HG03025 (cell line): ENCODE measurements around the gene ESYT3.
"Not testable (repeated sequence)": the region's sequence is repeated elsewhere in the genome, so short reads cannot be mapped to it uniquely, and the experiment has no call there.

Source experiments
- ATAC-seq: cut with Tn5 transposase; IDR thresholded peaks from one replicate; pipeline ENCODE4 v1.9.1; 2021; ENCODE audit warnings: mild to moderate bottlenecking, moderate library complexity; ENCODE audit not compliant: unreplicated experiment, low FRiP score

The ESYT3 gene

DNA sequence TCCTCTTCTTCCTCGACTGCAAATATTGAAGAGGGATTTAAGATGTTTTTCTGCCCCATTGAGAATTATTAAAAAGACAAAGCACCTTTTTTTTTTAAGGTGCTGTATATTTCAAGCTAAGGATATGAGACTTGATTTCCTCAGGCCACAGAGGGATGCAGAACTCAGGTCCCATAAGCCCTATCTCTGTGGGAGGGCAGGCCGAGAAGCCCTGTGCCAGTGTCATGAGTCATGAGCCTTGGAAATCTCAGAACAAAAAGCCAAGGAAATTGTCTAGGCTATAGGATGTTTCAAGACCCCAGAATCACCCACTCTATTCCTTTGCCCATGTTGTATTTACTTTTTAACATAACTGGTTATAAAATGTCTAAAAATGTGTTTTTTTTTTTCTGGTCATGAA, 7.3 kb downstream of the ESYT3 start:
- ATAC-seq: no peak

DNA sequence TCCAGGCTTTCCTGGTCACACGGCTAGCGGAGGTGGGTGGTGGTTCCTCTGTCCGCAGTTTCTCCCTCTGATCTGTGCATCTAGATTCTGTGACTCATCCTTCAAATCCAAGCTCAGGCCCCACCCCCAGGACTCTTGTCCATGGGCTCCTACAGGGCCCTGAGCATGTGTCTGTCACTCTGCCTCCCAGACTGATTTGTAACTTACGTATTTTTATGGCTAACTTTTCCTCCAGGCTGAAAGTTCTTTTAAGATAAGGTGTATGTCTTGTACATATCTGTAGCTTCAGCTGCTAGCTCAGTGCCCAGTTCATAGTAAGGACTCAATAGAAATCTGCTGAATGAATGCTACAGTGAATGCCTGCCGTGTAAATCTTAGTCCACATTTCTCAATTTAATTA, 8.0 kb downstream of the ESYT3 start:
- no peak for ATAC-seq

DNA sequence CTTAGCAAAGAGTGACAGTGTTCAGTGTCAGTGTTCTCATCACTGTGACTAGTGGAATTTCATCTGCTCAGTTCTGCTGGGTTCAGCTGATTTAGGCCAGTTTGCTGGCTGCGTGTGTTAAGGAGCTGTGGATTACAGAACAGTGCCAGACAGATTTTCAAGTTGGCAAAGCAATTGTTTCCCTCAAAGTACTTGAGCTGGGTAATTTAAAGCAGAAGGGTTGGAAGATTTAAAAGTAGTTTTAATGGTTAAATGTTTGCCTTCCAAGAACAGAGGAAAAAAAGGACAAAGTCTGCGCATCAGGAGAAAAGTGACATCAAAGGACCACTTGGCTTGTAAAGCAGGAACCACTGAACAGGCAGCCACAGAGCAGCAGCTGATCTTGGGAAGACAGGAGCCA, 8.7 kb downstream of the ESYT3 start:
- ATAC-seq: no peak

DNA sequence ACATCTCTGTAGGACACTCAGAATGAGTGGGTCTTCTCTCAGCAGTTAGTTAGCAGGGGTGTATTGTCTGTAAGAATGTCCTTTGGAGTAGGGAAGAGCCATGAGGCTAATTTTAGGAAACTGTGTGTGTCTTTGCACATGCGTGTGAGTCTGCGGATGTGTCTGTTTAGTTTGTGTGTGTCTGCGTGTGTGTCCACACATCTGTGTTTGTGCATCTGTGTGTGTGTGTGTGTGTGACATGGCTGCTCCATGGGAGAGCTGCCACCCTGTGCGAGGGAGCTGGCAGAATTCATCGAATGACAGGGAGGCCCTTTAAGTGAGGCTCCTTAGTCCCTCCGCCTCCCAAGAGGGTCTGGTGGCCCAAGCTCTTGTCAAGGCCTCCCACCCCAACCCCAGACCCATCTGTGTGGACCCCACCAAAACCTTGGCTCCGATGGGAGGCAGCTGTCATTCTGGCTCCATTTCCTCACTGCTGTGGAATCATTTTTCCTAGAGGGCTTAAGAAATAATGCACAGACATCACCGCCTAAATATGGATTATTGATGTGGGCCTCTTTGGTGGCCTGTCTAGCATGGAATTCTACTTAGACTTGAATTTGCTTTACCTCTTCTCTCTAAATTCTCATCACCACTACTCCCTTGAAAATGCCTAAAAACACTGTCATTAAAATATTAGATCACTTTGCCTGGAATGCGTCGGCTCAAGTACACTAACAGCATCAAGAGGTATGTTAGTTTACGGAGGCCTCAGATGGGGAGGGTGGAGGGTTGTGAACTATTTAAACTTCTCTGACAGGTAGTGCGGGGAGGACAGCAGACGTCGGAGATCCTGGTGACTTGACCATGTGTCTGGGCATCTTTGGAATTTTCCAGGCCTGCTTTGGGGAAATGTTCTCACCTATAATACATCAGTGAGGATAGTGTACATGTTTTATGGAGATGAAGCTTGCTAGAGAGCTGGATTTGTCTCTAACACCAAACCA, 9.4 kb downstream of the ESYT3 start:
- ATAC-seq: no peak

DNA sequence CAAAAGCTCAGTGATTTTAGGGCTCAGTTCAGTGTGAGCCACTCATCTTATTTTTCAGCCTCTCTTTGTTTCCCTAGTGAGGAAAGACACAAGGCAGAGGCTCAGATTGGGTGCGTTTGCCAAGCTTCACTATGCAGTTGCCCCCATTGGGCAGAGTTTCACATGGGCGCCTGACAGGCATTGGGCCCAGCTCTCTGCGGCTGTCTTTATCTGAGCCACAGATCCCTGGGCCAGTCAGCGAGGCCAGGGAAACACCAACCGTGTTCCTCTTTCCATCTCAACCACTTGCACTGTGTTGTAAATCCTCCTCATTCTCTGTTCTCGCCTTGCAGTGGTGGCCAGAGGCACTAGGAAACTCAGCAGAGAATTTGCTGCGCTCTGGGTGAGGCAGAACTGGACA, 10.8 kb downstream of the ESYT3 start:
- ATAC-seq: no peak

DNA sequence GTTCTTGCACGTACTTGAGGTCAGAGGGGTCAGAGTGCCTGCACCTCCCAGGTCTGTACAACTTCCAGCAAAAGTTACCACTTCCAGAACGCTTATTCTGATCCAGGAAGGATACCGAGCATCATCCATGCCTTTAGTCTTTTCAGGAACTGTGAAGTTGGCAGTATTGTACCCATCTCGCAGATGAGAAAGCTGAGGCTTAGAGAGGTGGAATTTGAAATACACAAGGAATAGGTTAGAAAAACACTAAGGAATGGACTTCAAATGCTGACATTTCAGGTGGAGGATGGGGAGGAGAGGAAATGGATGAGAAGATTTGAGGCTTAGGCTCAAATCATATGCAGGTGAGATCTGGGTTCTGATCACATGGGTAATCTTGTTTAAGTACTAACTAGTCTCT, 11.2 kb downstream of the ESYT3 start:
- ATAC-seq: no peak

DNA sequence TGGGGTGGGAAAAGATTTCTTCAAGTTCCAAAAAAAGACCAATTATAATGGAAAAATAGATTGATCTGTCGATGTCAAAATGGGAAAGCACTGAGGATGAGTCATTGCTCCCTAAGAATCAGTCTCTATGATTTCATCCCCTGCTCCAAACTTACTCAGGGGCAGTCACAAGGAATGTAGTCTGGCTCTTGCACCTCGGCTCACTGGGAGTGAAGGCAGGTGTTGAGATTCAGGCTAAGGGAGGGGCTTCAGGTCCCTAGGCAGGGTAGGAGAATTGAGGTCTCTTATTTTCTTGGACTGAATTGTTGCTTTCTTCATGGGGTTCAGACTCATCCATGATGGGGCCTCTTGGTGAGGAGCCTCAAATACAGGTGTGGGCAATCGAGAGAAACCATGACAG, 14.2 kb downstream of the ESYT3 start:
- no peak for ATAC-seq

DNA sequence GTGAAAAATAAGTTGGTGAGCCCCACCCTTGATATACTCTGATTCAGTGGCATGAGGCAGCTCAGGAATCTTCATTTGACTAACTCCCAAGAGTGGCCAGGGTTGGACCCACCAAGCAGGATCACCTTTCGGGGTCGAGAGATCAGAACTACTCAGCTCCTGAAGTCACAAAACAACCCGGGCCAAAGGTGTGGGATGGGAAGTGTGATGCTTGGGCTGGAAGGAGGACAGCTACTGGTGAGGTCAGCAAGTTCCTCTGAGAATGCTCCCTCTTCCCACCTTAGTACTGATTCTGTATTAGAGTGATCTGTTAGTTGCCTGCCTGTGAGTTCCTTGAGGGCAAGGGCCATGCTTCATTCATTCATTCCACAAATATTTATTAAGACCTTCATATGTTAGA, 15.1 kb downstream of the ESYT3 start:
- ATAC-seq: no peak

DNA sequence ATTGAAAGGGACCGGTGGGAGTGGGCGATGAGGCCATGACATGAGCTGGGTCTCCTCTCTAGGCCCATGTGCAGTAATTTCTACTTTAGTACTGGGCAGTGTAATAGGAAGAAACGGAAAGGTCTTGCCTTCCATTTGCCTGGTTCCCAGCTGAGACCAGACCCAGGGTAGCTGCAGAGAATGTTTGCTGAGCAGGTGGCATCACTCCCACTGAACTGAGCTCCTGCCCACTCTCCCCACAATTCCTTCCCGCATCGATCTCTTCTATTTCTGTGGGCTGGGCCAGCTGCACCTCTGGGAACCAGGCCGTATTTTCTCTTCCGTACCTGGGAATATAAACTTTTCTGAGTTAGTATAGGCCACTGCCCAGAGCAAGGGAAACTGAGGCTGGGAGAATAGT, 15.8 kb downstream of the ESYT3 start:
- no peak for ATAC-seq

DNA sequence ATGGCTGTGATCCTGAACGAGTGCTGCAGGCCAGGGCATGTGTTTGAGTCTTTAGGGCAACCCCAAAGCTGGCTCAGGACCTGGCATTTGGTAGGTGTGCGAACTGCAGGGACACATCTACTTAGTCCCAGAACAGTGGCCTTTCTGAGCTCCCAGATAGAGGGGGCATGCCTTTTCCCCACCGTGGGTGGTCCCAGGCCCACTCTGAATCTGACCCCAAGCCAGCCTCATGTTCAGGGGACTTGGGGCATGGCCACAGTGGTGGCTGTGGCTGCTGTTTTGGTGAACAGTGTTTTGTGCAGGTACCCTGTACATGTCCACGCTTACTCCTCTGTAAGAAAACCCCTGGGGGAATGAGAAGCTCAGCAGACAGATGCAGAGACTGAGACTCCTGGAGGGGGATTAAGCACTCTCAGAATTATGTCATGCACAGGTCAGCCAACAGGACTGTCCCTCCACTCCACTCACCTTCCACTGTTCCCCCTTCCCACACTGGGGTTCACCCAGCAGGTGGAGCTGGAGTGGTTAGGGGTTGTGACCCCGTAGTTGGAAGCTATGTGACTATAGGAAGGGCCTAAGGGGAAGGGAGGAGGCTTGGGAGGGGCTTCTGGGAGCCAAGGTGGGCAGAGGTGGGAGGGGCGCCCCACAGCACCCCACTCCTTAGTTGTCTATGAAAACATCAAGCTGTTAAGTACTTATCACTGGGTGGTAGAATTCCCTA, 16.4 kb downstream of the ESYT3 start:
- no peak for ATAC-seq

DNA sequence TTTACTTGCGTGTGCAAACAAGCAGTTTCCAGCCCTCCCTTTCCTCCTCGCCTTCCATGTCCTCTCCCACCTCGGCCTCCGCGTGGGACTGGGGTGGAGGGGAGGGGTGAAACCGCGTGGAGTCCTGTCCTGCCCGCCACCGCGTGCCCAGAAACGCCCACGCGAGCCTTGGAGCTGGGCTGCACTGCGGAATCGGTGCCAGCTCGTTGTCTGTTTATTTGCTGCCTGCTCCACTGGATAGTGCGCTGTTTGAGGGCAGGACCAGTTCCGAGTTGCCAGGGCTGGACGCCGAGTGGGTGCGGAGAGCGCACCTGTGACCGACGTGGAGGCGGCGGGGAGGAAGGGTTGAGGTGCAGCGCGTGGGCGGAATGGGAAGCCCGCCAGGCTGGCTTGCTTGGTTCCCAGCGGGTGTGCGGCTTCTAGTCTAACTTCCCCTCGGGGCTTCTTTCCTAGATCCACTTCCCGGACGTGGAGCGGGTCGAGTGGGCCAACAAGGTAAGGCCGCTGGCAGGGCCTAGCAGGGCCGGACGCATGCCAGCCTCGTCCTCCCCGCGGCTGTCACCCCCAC, 17.3 kb downstream of the ESYT3 start:
- no peak for ATAC-seq

DNA sequence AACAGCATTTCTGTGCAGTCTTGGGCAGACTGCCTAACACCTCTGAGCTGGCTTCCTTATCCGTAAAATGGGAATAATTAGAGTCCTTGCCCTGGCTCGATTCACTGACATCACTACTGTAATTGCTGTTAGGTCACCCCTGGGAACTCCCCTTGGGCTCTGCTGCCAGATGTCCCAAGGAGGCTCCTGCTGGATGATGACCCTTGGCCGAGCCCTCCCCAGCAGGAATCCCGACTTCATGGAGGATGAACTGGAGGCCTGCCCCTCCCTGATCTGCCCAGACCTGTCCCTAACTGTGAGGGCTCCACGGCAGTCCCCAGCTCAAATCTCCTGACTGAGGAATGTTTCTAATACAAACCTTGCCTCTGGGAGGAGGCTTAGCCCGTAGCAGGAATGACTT, 18.0 kb downstream of the ESYT3 start:
- no peak for ATAC-seq

DNA sequence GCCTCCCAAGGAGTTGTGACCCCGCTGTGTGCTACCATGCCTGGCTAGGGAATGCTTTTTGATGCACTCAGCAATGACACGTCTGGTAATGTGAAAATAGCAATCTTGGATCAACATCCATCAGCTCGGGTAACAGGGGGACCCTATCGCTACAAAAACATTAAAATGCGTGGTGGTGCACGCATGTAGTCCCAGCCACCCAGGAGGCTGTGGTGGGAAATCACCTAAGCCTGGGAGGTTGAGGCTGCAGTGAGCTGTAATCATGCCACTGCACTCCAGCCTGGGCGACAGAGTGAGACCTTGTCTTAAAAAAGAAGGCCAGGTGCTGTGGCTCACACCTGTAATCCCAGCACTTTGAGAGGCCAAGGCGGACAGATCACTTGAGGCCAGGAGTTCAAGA, 19.5 kb downstream of the ESYT3 start:
- not testable (repeated sequence) for ATAC-seq

DNA sequence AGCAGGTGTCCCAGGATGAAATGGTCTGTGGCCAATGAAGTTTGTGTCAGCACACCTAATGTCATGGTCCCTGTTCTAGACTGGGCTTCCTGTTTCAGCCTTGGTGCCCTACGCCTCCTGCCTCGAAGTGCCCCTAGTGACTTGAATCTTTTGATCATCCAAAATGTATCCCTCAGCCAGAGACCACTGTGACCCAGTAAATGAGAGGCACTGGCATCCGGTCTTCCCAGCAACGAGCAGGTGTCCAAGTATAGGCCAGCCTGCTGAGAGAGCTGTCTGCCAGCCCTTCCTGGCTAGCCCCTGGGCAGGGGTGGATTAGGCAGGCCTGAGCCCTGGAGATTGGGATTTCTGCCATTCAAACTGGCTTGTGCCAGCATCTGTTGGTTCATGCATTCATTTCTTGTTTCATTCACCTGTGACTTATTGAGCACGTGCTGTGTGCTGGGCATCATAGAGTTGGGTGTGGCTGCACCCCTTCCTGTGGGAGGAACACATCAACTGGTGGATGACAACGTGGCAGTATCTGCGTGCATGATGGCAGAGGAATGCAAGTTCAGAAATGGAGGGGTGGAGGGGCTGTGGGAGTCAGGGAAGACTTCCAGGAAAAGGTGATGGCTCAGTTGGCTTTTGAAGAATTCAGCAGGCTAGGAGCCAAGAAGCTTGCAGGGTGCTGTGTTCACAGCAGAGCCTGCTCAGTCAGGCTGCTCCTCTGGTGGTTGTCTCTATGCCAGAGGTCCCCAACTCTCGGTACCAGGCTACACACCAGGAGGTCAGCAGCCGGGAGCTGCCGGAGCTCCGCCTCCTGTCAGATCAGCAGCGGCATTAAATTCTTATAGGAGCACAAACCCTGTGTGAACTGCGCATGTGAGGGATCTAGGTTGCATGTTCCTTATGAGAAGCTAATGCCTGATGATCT, 21.6 kb downstream of the ESYT3 start:
- no peak for ATAC-seq

DNA sequence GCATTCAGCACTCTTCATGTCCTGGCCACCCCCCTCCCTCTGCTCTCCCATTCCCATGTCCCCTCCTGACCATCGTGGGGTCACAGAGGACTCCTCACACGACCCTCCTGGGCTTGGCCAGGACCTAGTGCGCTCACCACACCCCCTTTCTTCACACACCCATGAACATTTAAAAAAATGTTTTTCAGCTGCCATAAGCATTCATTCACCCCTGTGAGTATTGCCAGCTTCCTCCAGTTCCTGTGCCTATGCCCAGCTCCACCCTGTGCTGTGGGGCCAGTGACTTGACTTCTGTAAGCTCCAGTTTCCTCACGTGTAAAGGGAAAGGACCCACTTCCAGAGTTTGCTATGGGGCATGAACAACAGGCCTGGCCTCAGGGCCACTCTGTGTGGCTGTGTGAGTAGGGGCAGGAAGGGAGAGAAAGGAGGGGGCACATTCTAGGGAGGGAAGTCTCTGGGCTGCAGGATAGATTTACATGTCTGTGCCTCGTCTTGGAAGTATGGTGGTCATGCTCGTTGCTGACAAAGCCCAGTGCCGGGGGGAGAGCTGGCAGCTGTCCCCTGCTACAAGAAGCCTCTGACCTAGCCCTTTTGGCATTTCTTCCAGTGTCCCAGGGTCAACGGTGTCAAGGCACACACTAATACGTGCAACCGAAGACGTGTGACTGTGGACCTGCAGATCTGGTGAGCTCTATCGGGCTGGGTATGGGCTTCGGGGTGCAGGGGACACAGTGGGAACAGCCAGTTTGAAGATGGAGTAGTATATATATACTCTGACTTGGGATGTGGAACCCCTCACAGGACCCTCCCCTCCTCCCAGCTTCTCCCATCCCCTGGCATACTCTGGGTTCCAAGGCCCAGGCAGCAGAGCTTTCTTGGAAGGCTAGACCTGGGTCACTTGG, 22.8 kb downstream of the ESYT3 start:
- no peak for ATAC-seq

DNA sequence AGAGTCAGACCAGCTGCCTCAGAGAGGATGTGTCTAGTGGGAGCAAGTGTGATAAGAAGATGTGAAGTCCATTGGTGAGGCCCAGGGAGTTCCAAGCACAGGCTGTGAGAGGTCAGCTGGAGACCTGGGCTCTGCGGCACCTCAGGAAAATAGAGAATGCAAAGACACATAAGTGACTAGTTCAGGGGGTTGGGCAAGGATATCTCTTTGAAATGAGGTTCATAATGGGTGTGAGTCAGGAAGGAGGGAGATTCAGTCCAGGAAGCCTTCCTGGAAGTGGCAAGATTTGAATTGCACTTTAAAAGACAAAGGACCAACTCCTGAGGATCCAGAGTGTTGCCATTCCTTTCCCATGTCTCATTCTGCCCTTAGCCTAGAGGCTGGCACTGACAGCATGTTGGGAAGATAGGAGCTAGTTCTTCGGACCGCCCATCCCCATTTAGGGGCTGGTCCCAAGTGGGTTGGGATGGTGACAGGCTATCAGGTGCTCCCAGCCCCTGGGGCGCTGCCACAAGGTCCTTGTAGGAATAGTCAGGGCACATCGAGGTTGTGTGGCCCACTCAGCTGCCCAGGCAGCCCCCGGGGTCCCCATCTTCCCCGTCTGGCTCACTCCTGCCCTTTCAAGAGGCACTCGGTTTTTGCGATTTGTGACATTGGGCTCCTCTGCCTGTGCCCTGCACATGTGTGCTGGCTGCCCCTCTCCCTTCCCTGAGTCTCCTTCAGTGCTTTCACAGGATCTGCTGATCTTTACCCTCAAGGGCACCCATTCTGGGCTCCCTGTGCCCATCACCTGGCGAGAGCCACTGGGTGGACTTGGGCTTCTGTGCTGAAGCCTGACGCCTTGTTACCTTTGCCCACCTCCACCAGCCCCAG, 23.7 kb downstream of the ESYT3 start:
- no peak for ATAC-seq

DNA sequence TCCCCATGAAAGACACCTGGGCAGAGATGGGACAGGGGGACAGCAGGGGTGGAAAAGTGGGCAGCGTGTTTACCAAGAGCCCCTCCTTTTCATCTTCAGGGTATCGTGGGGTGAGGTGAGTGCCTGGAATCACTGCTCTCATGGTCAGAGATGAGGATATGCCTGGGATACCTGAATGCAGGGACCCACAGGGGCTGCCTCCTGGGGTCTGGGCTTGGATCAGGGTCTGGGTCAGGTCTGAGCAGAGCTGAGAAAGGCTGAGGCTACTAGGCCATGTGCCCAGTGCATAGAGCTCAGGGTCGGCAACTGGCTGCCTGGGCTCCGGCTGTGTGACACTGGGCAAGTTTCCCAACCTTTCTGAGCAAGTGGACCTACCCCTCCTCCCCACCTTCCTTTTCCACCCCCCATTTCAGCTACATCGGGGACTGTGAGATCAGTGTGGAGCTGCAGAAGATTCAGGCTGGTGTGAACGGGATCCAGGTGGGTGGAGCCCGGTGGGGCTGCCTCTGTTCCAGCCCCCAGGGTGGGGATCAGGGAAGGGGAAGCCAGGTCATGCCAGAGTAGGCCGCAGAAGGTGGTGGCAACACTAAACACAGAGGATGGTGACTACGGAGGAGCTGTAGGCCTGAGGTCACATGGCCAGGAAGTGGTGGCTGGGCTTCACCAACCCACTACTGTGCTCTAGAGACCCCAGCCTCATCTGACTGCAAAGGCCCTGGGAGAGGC, 24.5 kb downstream of the ESYT3 start:
- no peak for ATAC-seq
